Neural cell (in vitro differentiated cells): ENCODE data around the gene KRT76. TPM values are rescaled to one million over a fixed set of nuclear protein-coding genes. Genes with fewer than 3 reads are reported as not detected.

ENCODE experiments used
- H2AFZ ChIP-seq: fragments of 200-600, 300-800 bp; sonication (generic), shearing (Covaris generic); 2 replicates; pipeline ENCODE4 v1.6.0; 2014; ENCODE audit warnings: low read depth, mild to moderate bottlenecking, antibody characterized with exemption, low read length, moderate library complexity
- H3F3A ChIP-seq: fragments of 200-600 bp; shearing (Covaris generic); 2 replicates; pipeline ENCODE4 v1.6.1; 2016; ENCODE audit warnings: mild to moderate bottlenecking, moderate library complexity, mixed read lengths, antibody characterized with exemption, low read length; ENCODE audit not compliant: insufficient read depth, poor library complexity, severe bottlenecking
- H3K27ac ChIP-seq: fragments of 200-600, 300-800 bp; sonication (generic), shearing (Covaris generic); 2 replicates; pipeline ENCODE4 v1.5.1; 2014; ENCODE audit warnings: mild to moderate bottlenecking, low read length, moderate library complexity
- H3K27me3 ChIP-seq: fragments of 300-800, 200-600 bp; sonication (generic), shearing (Covaris generic); 2 replicates; pipeline ENCODE4 v1.6.0; 2014; ENCODE audit warnings: mild to moderate bottlenecking, low read depth, low read length, moderate library complexity; ENCODE audit not compliant: insufficient read depth
- H3K36me3 ChIP-seq: fragments of 300-800, 200-600 bp; sonication (generic), shearing (Covaris generic); 2 replicates; pipeline ENCODE4 v1.5.1; 2014; ENCODE audit warnings: mild to moderate bottlenecking, antibody characterized with exemption, low read length, moderate library complexity; ENCODE audit not compliant: insufficient read depth
- H3K4me2 ChIP-seq: fragments of 300-800, 200-600 bp; sonication (generic), shearing (Covaris generic); 2 replicates; pipeline ENCODE4 v1.6.0; 2014; ENCODE audit warnings: mild to moderate bottlenecking, low read length
- H3K4me3 ChIP-seq: fragments of 300-800, 200-600 bp; sonication (generic), shearing (Covaris generic); 2 replicates; pipeline ENCODE4 v1.5.1; 2014; ENCODE audit warnings: mild to moderate bottlenecking, low read length, moderate library complexity
- H3K79me2 ChIP-seq: fragments of 200-600 bp; shearing (Covaris generic); replicated peaks from 2 replicates; pipeline ENCODE4 v1.6.0; 2014; ENCODE audit warnings: mild to moderate bottlenecking, low read length, moderate library complexity; ENCODE audit not compliant: insufficient read depth
- H3K9ac ChIP-seq: fragments of 300-800, 200-600 bp; sonication (generic), shearing (Covaris generic); 2 replicates; pipeline ENCODE4 v1.6.1; 2016; ENCODE audit warnings: mild to moderate bottlenecking, low read length, mixed read lengths
- H3K9me2 ChIP-seq: fragments of 200-600 bp; shearing (Covaris generic); 2 replicates; pipeline ENCODE4 v1.6.1; 2016; ENCODE audit warnings: mild to moderate bottlenecking, low read length, mixed read lengths; ENCODE audit not compliant: insufficient read depth
- H3K9me3 ChIP-seq: fragments of 200-600, 300-800 bp; sonication (generic), shearing (Covaris generic); 2 replicates; pipeline ENCODE4 v1.6.1; 2016; ENCODE audit warnings: mild to moderate bottlenecking, mixed run types, low read length, moderate library complexity, mixed read lengths
- H4K20me1 ChIP-seq: fragments of 200-600 bp; shearing (Covaris generic); 2 replicates; pipeline ENCODE4 v1.6.1; 2016; ENCODE audit warnings: mild to moderate bottlenecking, mixed run types; ENCODE audit not compliant: insufficient read depth
- CTCF ChIP-seq: fragments of 450-650 bp; IDR thresholded peaks from 2 replicates; pipeline ENCODE4 v1.5.1; 2014; ENCODE audit warnings: antibody characterized with exemption, mild to moderate bottlenecking, moderate library complexity; ENCODE audit not compliant: poor library complexity, severe bottlenecking
- EP300 ChIP-seq: fragments of 450-650 bp; conservative IDR thresholded peaks from 2 replicates; pipeline ENCODE4 v1.6.1; 2014; ENCODE audit warnings: antibody characterized with exemption, mild to moderate bottlenecking, moderate library complexity; ENCODE audit not compliant: poor library complexity, severe bottlenecking
- EZH2 ChIP-seq: fragments of 200-600, 300-800 bp; shearing (Covaris generic), sonication (generic); IDR thresholded peaks from 2 replicates; pipeline ENCODE4 v1.6.1; 2014; ENCODE audit warnings: antibody characterized with exemption, low read length, borderline replicate concordance, mild to moderate bottlenecking; ENCODE audit not compliant: insufficient read depth, poor library complexity, severe bottlenecking
- MXI1 ChIP-seq: fragments of 450-650 bp; conservative IDR thresholded peaks from 2 replicates; pipeline ENCODE4 v1.6.1; 2014; ENCODE audit warnings: antibody characterized with exemption, mild to moderate bottlenecking; ENCODE audit not compliant: poor library complexity, severe bottlenecking
- POLR2AphosphoS5 ChIP-seq: IDR thresholded peaks from 2 replicates; pipeline ENCODE4 v1.6.1; 2012
- RAD21 ChIP-seq: fragments of 450-650 bp; conservative IDR thresholded peaks from 2 replicates; pipeline ENCODE4 v1.6.1; 2014; ENCODE audit warnings: antibody characterized with exemption, mild to moderate bottlenecking, moderate library complexity
- REST ChIP-seq: IDR thresholded peaks from 2 replicates; pipeline ENCODE4 v1.6.1; 2012; ENCODE audit warnings: borderline replicate concordance
- SMC3 ChIP-seq: fragments of 450-650 bp; conservative IDR thresholded peaks from 2 replicates; pipeline ENCODE4 v1.6.1; 2014; ENCODE audit warnings: antibody characterized with exemption, mild to moderate bottlenecking, moderate library complexity; ENCODE audit not compliant: poor library complexity
- TAF1 ChIP-seq: IDR thresholded peaks from 2 replicates; pipeline ENCODE4 v1.6.1; 2012; ENCODE audit warnings: low read depth
- polyA plus RNA-seq: library from polyadenylated mRNA; depleted of rRNA; stranded (reverse); fragments of >200 nt; gene quantifications from 2 replicates; pipeline ENCODE4 v1.2.3, GENCODE V29; 2014

The KRT76 gene
- polyA plus RNA-seq, 1 donor from 2014 or later = not detected

- Histone ChIP-seq H3K36me3 (no peaks in the 10 kb centered on the region), H3K9ac (no peak overlapping the region), H4K20me1 (no peaks in the 10 kb centered on the region), H3K4me2 (no peak overlapping the region), H3K9me3 (no peaks in the 10 kb centered on the region), H3K27me3 (no peaks in the 10 kb centered on the region), H3K9me2 (no peaks in the 10 kb centered on the region), H3K79me2 (no peaks in the 10 kb centered on the region), H2AFZ (no peak overlapping the region), H3K4me3 (no peak overlapping the region), H3K27ac (no peak overlapping the region), H3F3A (no peaks in the 10 kb centered on the region)
- TF ChIP-seq EZH2 (no peak), CTCF (no peak), MXI1 (no peak), SMC3 (no peak), POLR2AphosphoS5 (no peak), RAD21 (no peak), EP300 (no peak), TAF1 (no peak), REST (no peak)
These were observed 24.6 kb upstream of the KRT76 start for GRCh38 chr12:52801773-52802172.

- Histone ChIP-seq H3K4me2 (no peak overlapping the region), H3F3A (no peaks in the 10 kb centered on the region), H3K9ac (no peak overlapping the region), H2AFZ (no peak overlapping the region), H3K4me3 (no peak overlapping the region), H3K9me3 (no peaks in the 10 kb centered on the region), H3K79me2 (no peaks in the 10 kb centered on the region), H3K27me3 (no peaks in the 10 kb centered on the region), H3K36me3 (no peaks in the 10 kb centered on the region), H3K9me2 (no peaks in the 10 kb centered on the region), H4K20me1 (no peaks in the 10 kb centered on the region), H3K27ac (no peak overlapping the region)
- TF ChIP-seq RAD21 = no peak
- no peak for TF ChIP-seq EZH2
- TF ChIP-seq CTCF = no peak
- TF ChIP-seq REST = no peak
- TF ChIP-seq MXI1 = no peak
- no peak for TF ChIP-seq TAF1
- no peak for TF ChIP-seq EP300
- no peak for TF ChIP-seq POLR2AphosphoS5
- no peak for TF ChIP-seq SMC3
These were observed 23.2 kb upstream of the KRT76 start for GRCh38 chr12:52800259-52800917.
